Stimulated activated naive CD8-positive, alpha-beta T cell treated with anti-CD3 and anti-CD28 coated beads, Interleukin-15, Interleukin-2, amounts not matched to agents 100 U/mL and 50 U/mL, for 24 hours (primary cell): ENCODE results near the gene FBN3.
"Not testable (repeated sequence)": the region's sequence is repeated elsewhere in the genome, so short reads cannot be mapped to it uniquely, and the experiment has no call there.

Experiments
- ATAC-seq: fragments of 150-1000 bp; cut with Tn5 transposase; one replicate; pipeline ENCODE4 v1.10.0; 2021
- DNase-seq: peaks from one replicate; pipeline ENCODE4 v3.0.0; 2021

The FBN3 gene

GRCh38 chr19:8117991-8118390 lies 31.4 kb downstream of the FBN3 start:
- DNase-seq (no peak), ATAC-seq (no peak)

- no peak for DNase-seq
- no peak for ATAC-seq
Observed at GRCh38 chr19:8116437-8117293, 32.7 kb downstream of the FBN3 start.

GRCh38 chr19:8115805-8116396 lies 33.5 kb downstream of the FBN3 start:
- DNase-seq, result no peak
- no peak for ATAC-seq

GRCh38 chr19:8113017-8113416 lies 36.4 kb downstream of the FBN3 start:
- ATAC-seq, result no peak

GRCh38 chr19:8111376-8111775 lies 38.0 kb downstream of the FBN3 start:
- DNase-seq, result no peak
- no peak for ATAC-seq

More at GRCh38 chr19:8113017-8113416, 36.4 kb downstream of the FBN3 start:
- DNase-seq, result no peak

- ATAC-seq (peak; percentile 23), DNase-seq (no peak)
Observed at GRCh38 chr19:8110931-8111330, 38.5 kb downstream of the FBN3 start.

- DNase-seq (no peak), ATAC-seq (no peak)
Observed at GRCh38 chr19:8109890-8110662, 39.3 kb downstream of the FBN3 start.

GRCh38 chr19:8109455-8109854 lies 39.9 kb downstream of the FBN3 start:
- no peak for DNase-seq
- ATAC-seq, result no peak

- no peak for ATAC-seq
- no peak for DNase-seq
Observed at GRCh38 chr19:8108560-8109445, 40.6 kb downstream of the FBN3 start.

GRCh38 chr19:8107301-8107903 lies 42.0 kb downstream of the FBN3 start:
- no peak for ATAC-seq
- no peak for DNase-seq

- ATAC-seq, result no peak
- DNase-seq, result no peak
Observed at GRCh38 chr19:8105471-8105870, 43.9 kb downstream of the FBN3 start.

GRCh38 chr19:8101910-8102309 lies 47.5 kb downstream of the FBN3 start:
- not testable (repeated sequence) for DNase-seq

GRCh38 chr19:8101311-8101710 lies 48.1 kb downstream of the FBN3 start:
- ATAC-seq, result no peak
- no peak for DNase-seq

More at GRCh38 chr19:8101910-8102309, 47.5 kb downstream of the FBN3 start:
- not testable (repeated sequence) for ATAC-seq

- ATAC-seq (no peak), DNase-seq (no peak)
Observed at GRCh38 chr19:8097681-8098567, 51.5 kb downstream of the FBN3 start.

- ATAC-seq (no peak), DNase-seq (no peak)
Observed at GRCh38 chr19:8097198-8097597, 52.2 kb downstream of the FBN3 start.

- DNase-seq, result no peak
- no peak for ATAC-seq
Observed at GRCh38 chr19:8096071-8096470, 53.3 kb downstream of the FBN3 start.

- ATAC-seq (no peak), DNase-seq (no peak)
Observed at GRCh38 chr19:8095354-8095886, 54.0 kb downstream of the FBN3 start.

GRCh38 chr19:8094336-8094735 lies 55.1 kb downstream of the FBN3 start:
- ATAC-seq, result no peak
- DNase-seq, result no peak

- DNase-seq (no peak), ATAC-seq (no peak)
Observed at GRCh38 chr19:8093740-8094139, 55.7 kb downstream of the FBN3 start.

- no peak for ATAC-seq
- no peak for DNase-seq
Observed at GRCh38 chr19:8090950-8091349, 58.4 kb downstream of the FBN3 start.
